Ishikawa (cell line): ENCODE data around the gene SRSF3.

Experiments used
- EP300 ChIP-seq: IDR thresholded peaks from 2 replicates; pipeline ENCODE4 v1.6.1; 2012; ENCODE audit warnings: borderline replicate concordance
- RAD21 ChIP-seq: IDR thresholded peaks from 2 replicates; pipeline ENCODE4 v1.6.1; 2012; ENCODE audit warnings: low read depth
- REST ChIP-seq: IDR thresholded peaks from 2 replicates; pipeline ENCODE4 v1.6.1; 2012; ENCODE audit warnings: low read depth, mild to moderate bottlenecking
- TAF1 ChIP-seq: IDR thresholded peaks from 2 replicates; pipeline ENCODE4 v1.6.1; 2012; ENCODE audit warnings: low read depth, mild to moderate bottlenecking
- TCF12 ChIP-seq: IDR thresholded peaks from 2 replicates; pipeline ENCODE4 v1.6.1; 2012; ENCODE audit warnings: low read depth

- TF ChIP-seq EP300 (no peak), TCF12 (no peak), TAF1 (no peak), REST (no peak), RAD21 (no peak)
Measured at GRCh38 chr6:36612101-36612625, 18.0 kb downstream of the SRSF3 start.
